HepG2 (cell line): ENCODE data around the gene C6orf132. TPM values are rescaled to one million over a fixed set of nuclear protein-coding genes. Genes with fewer than 3 reads are reported as not detected.

ENCODE experiments used
- ATF4 ChIP-seq, 2 experiments: fragments of 450-650 bp in 1 of 2; sonication (generic) in 1 of 2; formaldehyde crosslinking; IDR thresholded peaks; 2 replicates each; pipeline versions ENCODE4 v1.5.0 to v1.8.0; 2020 to 2022; ENCODE audit warnings: mild to moderate bottlenecking in 1 of 2, missing genetic modification reagents in 1 of 2
- CHCHD3 ChIP-seq: sonication (generic); formaldehyde crosslinking; IDR thresholded peaks from 2 replicates; pipeline ENCODE4 v1.8.0; 2022; ENCODE audit warnings: mild to moderate bottlenecking, missing genetic modification reagents, moderate library complexity
- KLF13 ChIP-seq: sonication (generic); formaldehyde crosslinking; IDR thresholded peaks from 2 replicates; pipeline ENCODE4 v1.4.0; 2020; ENCODE audit warnings: mild to moderate bottlenecking, missing genetic modification reagents
- NR3C1 ChIP-seq: sonication (generic); formaldehyde crosslinking; IDR thresholded peaks from 2 replicates; pipeline ENCODE4 v1.4.0; 2020; ENCODE audit warnings: missing genetic modification reagents
- ZBTB3 ChIP-seq: sonication (generic); formaldehyde crosslinking; IDR thresholded peaks from 2 replicates; pipeline ENCODE4 v1.4.0; 2020; ENCODE audit warnings: low read depth, mild to moderate bottlenecking, moderate library complexity, missing genetic modification reagents, borderline replicate concordance
- ZBTB33 ChIP-seq: sonication (generic); formaldehyde crosslinking; IDR thresholded peaks from 2 replicates; pipeline ENCODE4 v1.4.0; 2020; ENCODE audit warnings: missing genetic modification reagents
- ZHX2 ChIP-seq, 2 experiments: sonication (generic) in 1 of 2; formaldehyde crosslinking in 1 of 2; IDR thresholded peaks; 2 replicates each; pipeline versions ENCODE4 v1.6.1 to v1.9.0; 2014 to 2022; ENCODE audit warnings: antibody characterized with exemption in 1 of 2, borderline replicate concordance in 1 of 2, inconsistent platforms in 1 of 2, low read depth in 1 of 2, missing genetic modification reagents in 1 of 2
- ZNF572 ChIP-seq: sonication (generic); formaldehyde crosslinking; IDR thresholded peaks from 2 replicates; pipeline ENCODE4 v1.5.1; 2020; ENCODE audit warnings: mild to moderate bottlenecking, missing genetic modification reagents
- ZNF574 ChIP-seq: sonication (generic); formaldehyde crosslinking; IDR thresholded peaks from 2 replicates; pipeline ENCODE4 v1.4.0; 2020; ENCODE audit warnings: missing genetic modification reagents
- ZNF687 ChIP-seq: sonication (generic); formaldehyde crosslinking; IDR thresholded peaks from 2 replicates; pipeline ENCODE4 v1.5.1; 2020; ENCODE audit warnings: mild to moderate bottlenecking, missing genetic modification reagents, moderate library complexity
- polyA plus RNA-seq, 8 experiments: library from polyadenylated mRNA; depleted of rRNA in 3 of 8; stranded (reverse) in 7 of 8; unstranded in 1 of 8; fragments of >200 nt; fragmentation: Illumina TruSeq in 4 of 8; extraction: Trizol in 4 of 8; gene quantifications; 2 replicates each; pipeline versions ENCODE4 v1.2.1 to v1.2.3, GENCODE V29; 2011 to 2016; ENCODE audit warnings: low read depth in 4 of 8, missing spikeins in 1 of 8, mixed read lengths in 1 of 8; ENCODE audit not compliant: insufficient read depth in 1 of 8
- total RNA-seq, 5 experiments: library from RNA; depleted of rRNA; stranded (reverse); fragments of >200 nt; fragmentation: Illumina TruSeq; extraction: Trizol; gene quantifications; 2 replicates each; pipeline ENCODE4 v1.2.3, GENCODE V29; 2016; ENCODE audit warnings: low read depth in 1 of 5

Gene C6orf132
- total and polyA plus RNA-seq, 2 of the 13 experiments (the other 11 are each of a cell fraction or from before 2014, with no cell fraction given) = 0.78 to 3.0 TPM

GRCh38 chr6:42093582-42094329 is 48.7 kb downstream of the C6orf132 start (continued):
- TF ChIP-seq ZBTB33 (CRISPR knock-in tag) = no peak
- TF ChIP-seq NR3C1 (CRISPR knock-in tag) = no peak
- peak; percentile 26; the same call in 1 of the 2 replicates for TF ChIP-seq ZNF687 (CRISPR knock-in tag)
- 0 out of 2 replicates have a peak, but pooled peaks have one; percentile 29 for TF ChIP-seq ZNF572
- TF ChIP-seq ATF4 (CRISPR knock-in tag; IDR thresholded peaks at IDR 0.05) = no peak
- TF ChIP-seq ZBTB3 = no peak
- TF ChIP-seq KLF13 (CRISPR knock-in tag) = no peak
- TF ChIP-seq ZHX2 (IDR thresholded peaks at IDR 0.05; ENCODE audit: low read depth) = no peak
- TF ChIP-seq ZHX2 (CRISPR knock-in tag; IDR thresholded peaks at IDR 0.05; ENCODE audit: borderline replicate concordance) = no peak
- TF ChIP-seq CHCHD3 (CRISPR knock-in tag) = no peak
- peak; percentile 51; the same call in 1 of the 2 replicates for TF ChIP-seq ZNF574 (CRISPR knock-in tag)
